H9 (cell line): ENCODE measurements around the gene SYCP2L. TPM values are rescaled to one million over a fixed set of nuclear protein-coding genes. Genes with fewer than 3 reads are reported as not detected.
"Not testable (repeated sequence)": the region's sequence is repeated elsewhere in the genome, so short reads cannot be mapped to it uniquely, and the experiment has no call there.

Experiments used
- DNase-seq: peaks from one replicate; pipeline ENCODE4 v3.0.0-alpha.2; 2017
- H2AFZ ChIP-seq: one replicate; pipeline ENCODE4 v1.6.1; 2013; ENCODE audit warnings: mild to moderate bottlenecking, low read length, control low read depth, moderate library complexity
- H2AK5ac ChIP-seq: 2 replicates; pipeline ENCODE4 v1.6.1; 2013; ENCODE audit warnings: low read length, control low read depth, mixed read lengths; ENCODE audit not compliant: insufficient read length
- H2BK120ac ChIP-seq: one replicate; pipeline ENCODE4 v1.6.1; 2013; ENCODE audit warnings: low read depth, mild to moderate bottlenecking, low read length, control low read depth, inconsistent platforms; ENCODE audit not compliant: poor library complexity, severe bottlenecking
- H2BK12ac ChIP-seq: 2 replicates; pipeline ENCODE4 v1.6.1; 2013; ENCODE audit warnings: low read length, control low read depth, mixed read lengths, low read depth; ENCODE audit not compliant: insufficient read length
- H2BK15ac ChIP-seq: 2 replicates; pipeline ENCODE4 v1.6.1; 2013; ENCODE audit warnings: low read depth, low read length, control low read depth
- H2BK20ac ChIP-seq: one replicate; pipeline ENCODE4 v1.6.1; 2013; ENCODE audit warnings: low read depth, mild to moderate bottlenecking, low read length, control low read depth, inconsistent platforms; ENCODE audit not compliant: poor library complexity, severe bottlenecking
- H2BK5ac ChIP-seq: 2 replicates; pipeline ENCODE4 v1.6.1; 2013; ENCODE audit warnings: low read length, control low read depth, mixed read lengths; ENCODE audit not compliant: insufficient read length
- H3K14ac ChIP-seq: 2 replicates; pipeline ENCODE4 v1.6.1; 2013; ENCODE audit warnings: low read length, control low read depth; ENCODE audit not compliant: insufficient read depth
- H3K18ac ChIP-seq: 2 replicates; pipeline ENCODE4 v1.6.1; 2013; ENCODE audit warnings: low read depth, mild to moderate bottlenecking, mixed read lengths, low read length, control low read depth; ENCODE audit not compliant: insufficient read length
- H3K23ac ChIP-seq: 2 replicates; pipeline ENCODE4 v1.6.1; 2013; ENCODE audit warnings: low read length, control low read depth, mixed read lengths, low read depth; ENCODE audit not compliant: insufficient read length
- H3K23me2 ChIP-seq: 2 replicates; pipeline ENCODE4 v1.6.1; 2013; ENCODE audit warnings: low read depth, mild to moderate bottlenecking, mixed read lengths, low read length, control low read depth; ENCODE audit not compliant: insufficient read length, poor library complexity, severe bottlenecking
- H3K27ac ChIP-seq: 2 replicates; pipeline ENCODE4 v1.5.1; 2013; ENCODE audit warnings: low read length, control low read depth, mixed read lengths, low read depth; ENCODE audit not compliant: insufficient read length
- H3K27me3 ChIP-seq: 2 replicates; pipeline ENCODE4 v1.6.1; 2013; ENCODE audit warnings: low read length, control low read depth, inconsistent platforms; ENCODE audit not compliant: insufficient read depth
- H3K4ac ChIP-seq: 2 replicates; pipeline ENCODE4 v1.6.1; 2013; ENCODE audit warnings: low read depth, mild to moderate bottlenecking, control low read depth, inconsistent platforms, low read length, moderate library complexity
- H3K4me1 ChIP-seq: 2 replicates; pipeline ENCODE4 v1.6.1; 2013; ENCODE audit warnings: low read length, control low read depth, inconsistent platforms; ENCODE audit not compliant: insufficient read depth
- H3K4me2 ChIP-seq: 2 replicates; pipeline ENCODE4 v1.6.1; 2013; ENCODE audit warnings: low read length, control low read depth, mixed read lengths; ENCODE audit not compliant: insufficient read length, insufficient read depth
- H3K56ac ChIP-seq: 2 replicates; pipeline ENCODE4 v1.6.1; 2013; ENCODE audit warnings: low read depth, mild to moderate bottlenecking, mixed read lengths, low read length, control low read depth; ENCODE audit not compliant: insufficient read length
- H3K79me1 ChIP-seq: 2 replicates; pipeline ENCODE4 v1.6.1; 2013; ENCODE audit warnings: low read depth, mild to moderate bottlenecking, moderate library complexity, low read length, control low read depth, inconsistent platforms; ENCODE audit not compliant: insufficient read depth, poor library complexity, severe bottlenecking
- H3K79me2 ChIP-seq: 2 replicates; pipeline ENCODE4 v1.6.1; 2013; ENCODE audit warnings: low read length, control low read depth, inconsistent platforms; ENCODE audit not compliant: insufficient read depth
- H3K9ac ChIP-seq: 2 replicates; pipeline ENCODE4 v1.6.1; 2013; ENCODE audit warnings: low read length, control low read depth, mixed read lengths; ENCODE audit not compliant: insufficient read length; ENCODE audit errors: extremely low read depth
- H3K9me3 ChIP-seq: one replicate; pipeline ENCODE4 v1.6.1; 2013; ENCODE audit warnings: low read depth, low read length, inconsistent platforms; ENCODE audit not compliant: control insufficient read depth
- H3T11ph ChIP-seq: one replicate; pipeline ENCODE4 v1.6.1; 2013; ENCODE audit warnings: mild to moderate bottlenecking, low read length, control low read depth, inconsistent platforms
- H4K20me1 ChIP-seq: one replicate; pipeline ENCODE4 v1.6.1; 2013; ENCODE audit not compliant: control insufficient read depth, insufficient read length, insufficient read depth
- H4K5ac ChIP-seq: 2 replicates; pipeline ENCODE4 v1.6.1; 2013; ENCODE audit warnings: low read depth, mild to moderate bottlenecking, mixed read lengths, low read length, control low read depth; ENCODE audit not compliant: insufficient read length
- H4K8ac ChIP-seq: replicated peaks from 2 replicates; pipeline ENCODE4 v1.6.1; 2013; ENCODE audit warnings: low read length, control low read depth, mixed read lengths, low read depth; ENCODE audit not compliant: insufficient read length
- H4K91ac ChIP-seq: 2 replicates; pipeline ENCODE4 v1.6.1; 2013; ENCODE audit warnings: low read depth, mild to moderate bottlenecking, moderate library complexity, mixed read lengths, low read length, control low read depth; ENCODE audit not compliant: insufficient read length
- H3K27ac Mint-ChIP-seq, 3 experiments: 2 replicates in 2 of 3; 3 replicates in 1 of 3; pipeline ENCODE4 v1.8.0; 2020 to 2021; ENCODE audit warnings: mixed read lengths in 3 of 3, mild to moderate bottlenecking in 1 of 3, moderate library complexity in 1 of 3
- H3K27me3 Mint-ChIP-seq: 2 replicates; pipeline ENCODE4 v1.8.0; 2021; ENCODE audit warnings: low read depth, mild to moderate bottlenecking, moderate library complexity, mixed read lengths
- H3K36me3 Mint-ChIP-seq, 3 experiments: 2 replicates in 2 of 3; 3 replicates in 1 of 3; pipeline ENCODE4 v1.8.0; 2020 to 2021; ENCODE audit warnings: low read depth in 3 of 3, mixed read lengths in 3 of 3; ENCODE audit not compliant: insufficient read depth in 1 of 3
- H3K4me1 Mint-ChIP-seq, 2 experiments: 2 replicates each; pipeline ENCODE4 v1.8.0; 2020; ENCODE audit warnings: mixed read lengths in 2 of 2
- H3K4me3 Mint-ChIP-seq, 2 experiments: 2 replicates in 1 of 2; 3 replicates in 1 of 2; pipeline ENCODE4 v1.8.0; 2020 to 2021; ENCODE audit warnings: mild to moderate bottlenecking in 2 of 2, mixed read lengths in 2 of 2, moderate library complexity in 1 of 2
- H3K9me3 Mint-ChIP-seq, 2 experiments: 2 replicates in 1 of 2; 3 replicates in 1 of 2; pipeline ENCODE4 v1.8.0; 2020; ENCODE audit warnings: mild to moderate bottlenecking in 2 of 2, mixed read lengths in 2 of 2, moderate library complexity in 1 of 2
- WGBS: extraction: QIAGEN DNeasy Blood & Tissue Kit; methylation state at CpG from one replicate; pipeline ENCODE4 v1.1.7; 2013; ENCODE audit warnings: missing lambda C conversion rate, low lambda C conversion rate, mixed read lengths; ENCODE audit not compliant: insufficient read length; ENCODE audit errors: extremely low coverage; 5-methylcytosine and 5-hydroxymethylcytosine counted together
- total RNA-seq: library from RNA; stranded (reverse); gene quantifications from 2 replicates; pipeline ENCODE4 v1.2.1, GENCODE V29; 2021
- TF ChIP-seq, protein P1 (sequence below): fragments of 200-600 bp; sonication (generic); conservative IDR thresholded peaks from 3 replicates; pipeline ENCODE4 v1.8.0; 2021; ENCODE audit warnings: antibody characterized with exemption, mild to moderate bottlenecking

Gene SYCP2L
- total RNA-seq, 1 experiment from 2014 or later: 3.5 TPM

DNA sequence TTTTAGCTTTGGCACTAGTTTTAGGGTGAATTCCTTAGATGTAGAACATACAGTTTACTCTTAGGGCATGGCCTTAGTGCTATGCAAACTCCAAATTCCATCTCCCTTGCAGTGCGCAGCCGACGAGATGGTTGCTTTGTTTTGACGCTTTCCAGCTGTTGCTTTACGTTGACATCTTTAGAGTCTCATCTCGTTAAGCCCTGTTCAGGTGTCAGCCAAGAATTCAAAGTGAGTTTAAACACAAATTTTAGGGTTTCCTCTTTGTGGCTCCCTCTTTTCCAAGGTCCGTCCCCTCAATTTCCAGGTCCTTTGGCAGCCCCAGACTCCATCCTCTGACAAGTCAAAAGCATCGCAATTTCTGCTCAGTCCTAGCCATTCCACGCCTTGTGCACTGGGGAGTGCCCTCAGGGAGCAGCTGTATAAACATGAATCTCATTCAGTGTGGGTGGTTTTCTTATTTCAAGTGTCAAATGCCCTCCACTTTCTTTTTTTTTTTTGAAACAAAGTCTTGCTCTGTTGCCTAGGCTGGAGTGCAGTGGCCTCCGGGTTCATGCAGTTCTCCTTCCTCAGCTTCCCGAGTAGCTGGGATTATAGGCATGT lies 34.4 kb upstream of the SYCP2L start:
- H3K23me2 ChIP-seq: no peaks in the 10 kb centered on the region
- H3K9ac ChIP-seq: no peak overlapping the region
- no peak overlapping the region for H3K27ac ChIP-seq
- no peak overlapping the region for H4K91ac ChIP-seq
- no peaks in the 10 kb centered on the region for H4K20me1 ChIP-seq
- no peak overlapping the region for H2AK5ac ChIP-seq
- H3K14ac ChIP-seq: no peak overlapping the region
- H3K4me1 ChIP-seq: no peaks in the 10 kb centered on the region
- Mint-ChIP-seq H3K36me3 (peaks cover 4 to 15% (median 6%) of the 10 kb centered on the region in 3 experiments; a peak in 5 of 7 replicates), H3K27me3 (peaks cover 2% of the 10 kb centered on the region; the same call in 1 of the 2 replicates), H3K27ac (no peak overlapping the region), H3K9me3 (peaks cover 18 to 19% of the 10 kb centered on the region in 2 experiments), H3K4me3 (no peak overlapping the region), H3K4me1 (peaks cover 4% of the 10 kb centered on the region in 2 experiments; a peak in 3 of 4 replicates)
- no peaks in the 10 kb centered on the region for H3K79me1 ChIP-seq
- no peak overlapping the region for H3K4me2 ChIP-seq
- no peak overlapping the region for H2BK12ac ChIP-seq
- no peak overlapping the region for H3K18ac ChIP-seq
- H3K56ac ChIP-seq: no peak overlapping the region
- no peak overlapping the region for H2BK5ac ChIP-seq
- H2BK120ac ChIP-seq: no peak overlapping the region
- H2BK15ac ChIP-seq: no peak overlapping the region
- TF ChIP-seq, protein P1, sequence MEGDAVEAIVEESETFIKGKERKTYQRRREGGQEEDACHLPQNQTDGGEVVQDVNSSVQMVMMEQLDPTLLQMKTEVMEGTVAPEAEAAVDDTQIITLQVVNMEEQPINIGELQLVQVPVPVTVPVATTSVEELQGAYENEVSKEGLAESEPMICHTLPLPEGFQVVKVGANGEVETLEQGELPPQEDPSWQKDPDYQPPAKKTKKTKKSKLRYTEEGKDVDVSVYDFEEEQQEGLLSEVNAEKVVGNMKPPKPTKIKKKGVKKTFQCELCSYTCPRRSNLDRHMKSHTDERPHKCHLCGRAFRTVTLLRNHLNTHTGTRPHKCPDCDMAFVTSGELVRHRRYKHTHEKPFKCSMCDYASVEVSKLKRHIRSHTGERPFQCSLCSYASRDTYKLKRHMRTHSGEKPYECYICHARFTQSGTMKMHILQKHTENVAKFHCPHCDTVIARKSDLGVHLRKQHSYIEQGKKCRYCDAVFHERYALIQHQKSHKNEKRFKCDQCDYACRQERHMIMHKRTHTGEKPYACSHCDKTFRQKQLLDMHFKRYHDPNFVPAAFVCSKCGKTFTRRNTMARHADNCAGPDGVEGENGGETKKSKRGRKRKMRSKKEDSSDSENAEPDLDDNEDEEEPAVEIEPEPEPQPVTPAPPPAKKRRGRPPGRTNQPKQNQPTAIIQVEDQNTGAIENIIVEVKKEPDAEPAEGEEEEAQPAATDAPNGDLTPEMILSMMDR: no peak
- WGBS: no CpG with 5 or more reads among the region's 11 CpGs
- no peak overlapping the region for H3K4ac ChIP-seq
- H3K23ac ChIP-seq: no peak overlapping the region
- no peak overlapping the region for H4K5ac ChIP-seq
- no peak for DNase-seq
- H2AFZ ChIP-seq: no peak overlapping the region
- no peaks in the 10 kb centered on the region for H3K27me3 ChIP-seq
- no peak overlapping the region for H3T11ph ChIP-seq
- no peaks in the 10 kb centered on the region for H3K79me2 ChIP-seq
- no peak overlapping the region for H4K8ac ChIP-seq
- H3K9me3 ChIP-seq: no peaks in the 10 kb centered on the region
- H2BK20ac ChIP-seq: no peak overlapping the region

GRCh38 chr6:10853849-10854300 lies 33.0 kb upstream of the SYCP2L start:
- H3K9me3 ChIP-seq, H3K4me1 ChIP-seq, H3K79me2 ChIP-seq, H4K5ac ChIP-seq, H3K14ac ChIP-seq, H2AFZ ChIP-seq, H3K56ac ChIP-seq, H4K20me1 ChIP-seq, H2BK5ac ChIP-seq, DNase-seq, H3K23ac ChIP-seq, H2AK5ac ChIP-seq, H3K4me1 Mint-ChIP-seq, H3K4ac ChIP-seq, H3T11ph ChIP-seq, H3K27ac ChIP-seq, H3K23me2 ChIP-seq, H3K18ac ChIP-seq, H3K27me3 ChIP-seq, H3K4me2 ChIP-seq, H3K9ac ChIP-seq, H2BK15ac ChIP-seq, H3K79me1 ChIP-seq, H3K27ac Mint-ChIP-seq, H4K91ac ChIP-seq, H2BK20ac ChIP-seq, H3K27me3 Mint-ChIP-seq, H3K4me3 Mint-ChIP-seq, H2BK12ac ChIP-seq, H2BK120ac ChIP-seq, H4K8ac ChIP-seq: not testable (repeated sequence)
- Mint-ChIP-seq H3K9me3 (peaks cover 18 to 19% of the 10 kb centered on the region in 2 experiments), H3K36me3 (peaks cover 4 to 15% (median 6%) of the 10 kb centered on the region in 3 experiments; a peak in 5 of 7 replicates)
- WGBS: no CpG with 5 or more reads among the region's 6 CpGs
